Measurements from ENCODE around the gene HDAC4. TPM values are rescaled to one million over a fixed set of nuclear protein-coding genes. Genes with fewer than 3 reads are reported as not detected.

HDAC4 gene
- polyA plus RNA-seq, 1 donor (not counting 4 experiments of a cell fraction or from before 2014, with no cell fraction given), result 2.9 TPM

GRCh38 chr2:239433777-239434403 lies 33.1 kb upstream of the HDAC4 start:
- dilution Hi-C loops (cut with MboI; ENCODE audit: extremely low pct_ligation_motif_present, low sequenced_read_pairs), result no loop called here
- Histone ChIP-seq H4K20me1 (ENCODE audit: control insufficient read depth, extremely low read depth, insufficient read depth, low read length) (no peaks in the 10 kb centered on the region), H3K4me1 (ENCODE audit: control insufficient read depth, extremely low read depth, insufficient read depth, low read length) (peaks cover 12% of the 10 kb centered on the region), H3K27me3 (ENCODE audit: control insufficient read depth, extremely low read depth, insufficient read depth, low read length) (no peaks in the 10 kb centered on the region), H3K4me3 (ENCODE audit: control insufficient read depth in 2 of 3, extremely low read depth in 1 of 3, insufficient read depth in 2 of 3, low read depth in 1 of 3, low read length in 3 of 3) (no peak overlapping the region), H3K9me1 (ENCODE audit: control insufficient read depth, extremely low read depth, insufficient read depth, low read length) (no peaks in the 10 kb centered on the region), H2AFZ (ENCODE audit: control insufficient read depth, low read length) (no peak overlapping the region), H3K27ac (ENCODE audit: control insufficient read depth, insufficient read depth, low read length) (peak overlapping the region; percentile 68), H3K79me2 (ENCODE audit: control insufficient read depth, insufficient read depth, low read length) (no peaks in the 10 kb centered on the region), H3K9ac (ENCODE audit: control insufficient read depth, extremely low read depth, insufficient read depth, low read length) (no peak overlapping the region), H3K9me3 (ENCODE audit: control insufficient read depth, low read depth, low read length) (no peaks in the 10 kb centered on the region), H3K4me2 (ENCODE audit: control insufficient read depth, extremely low read depth, insufficient read depth, low read depth, low read length) (no peak overlapping the region), H3K36me3 (ENCODE audit: control insufficient read depth in 2 of 2, extremely low read depth in 1 of 2, insufficient read depth in 2 of 2, low read length in 2 of 2) (no peaks in the 10 kb centered on the region)
- DNase-seq (ENCODE audit: low read depth, low spot score) (no peak), FAIRE-seq (peak; percentile 48)
- no peak for TF ChIP-seq EZH2 (IDR thresholded peaks at IDR 0.05; ENCODE audit: low read length)
- no peak for TF ChIP-seq CTCF (optimal IDR thresholded peaks at IDR 0.05 in 1 of 3, IDR thresholded peaks at IDR 0.05 in 1 of 3, conservative IDR thresholded peaks at IDR 0.05 in 1 of 3; ENCODE audit: extremely low read depth in 1 of 3, insufficient read depth in 2 of 3, low read length in 3 of 3)

GRCh38 chr2:239432174-239432573 lies 31.4 kb upstream of the HDAC4 start:
- Histone ChIP-seq H3K79me2 (ENCODE audit: control insufficient read depth, insufficient read depth, low read length) (no peaks in the 10 kb centered on the region), H3K9ac (ENCODE audit: control insufficient read depth, extremely low read depth, insufficient read depth, low read length) (no peak overlapping the region), H3K4me3 (ENCODE audit: control insufficient read depth in 2 of 3, extremely low read depth in 1 of 3, insufficient read depth in 2 of 3, low read depth in 1 of 3, low read length in 3 of 3) (no peak overlapping the region), H3K27me3 (ENCODE audit: control insufficient read depth, extremely low read depth, insufficient read depth, low read length) (no peaks in the 10 kb centered on the region), H3K9me3 (ENCODE audit: control insufficient read depth, low read depth, low read length) (no peaks in the 10 kb centered on the region), H2AFZ (ENCODE audit: control insufficient read depth, low read length) (no peak overlapping the region), H3K4me2 (ENCODE audit: control insufficient read depth, extremely low read depth, insufficient read depth, low read depth, low read length) (no peak overlapping the region), H4K20me1 (ENCODE audit: control insufficient read depth, extremely low read depth, insufficient read depth, low read length) (no peaks in the 10 kb centered on the region), H3K9me1 (ENCODE audit: control insufficient read depth, extremely low read depth, insufficient read depth, low read length) (no peaks in the 10 kb centered on the region), H3K27ac (ENCODE audit: control insufficient read depth, insufficient read depth, low read length) (no peak overlapping the region), H3K4me1 (ENCODE audit: control insufficient read depth, extremely low read depth, insufficient read depth, low read length) (peaks cover 12% of the 10 kb centered on the region), H3K36me3 (ENCODE audit: control insufficient read depth in 2 of 2, extremely low read depth in 1 of 2, insufficient read depth in 2 of 2, low read length in 2 of 2) (no peaks in the 10 kb centered on the region)
- no peak for FAIRE-seq
- TF ChIP-seq EZH2 (IDR thresholded peaks at IDR 0.05; ENCODE audit: low read length) (no peak), CTCF (optimal IDR thresholded peaks at IDR 0.05 in 1 of 3, IDR thresholded peaks at IDR 0.05 in 1 of 3, conservative IDR thresholded peaks at IDR 0.05 in 1 of 3; ENCODE audit: extremely low read depth in 1 of 3, insufficient read depth in 2 of 3, low read length in 3 of 3) (no peak)
- dilution Hi-C loops (cut with MboI; ENCODE audit: extremely low pct_ligation_motif_present, low sequenced_read_pairs), result no loop called here
- DNase-seq (ENCODE audit: low read depth, low spot score), result no peak
